H1 (cell line): Measurements from ENCODE around the gene ENDOV.

Source experiments
- CHD1 ChIP-seq: IDR thresholded peaks from 2 replicates; pipeline ENCODE4 v1.6.1; 2012; ENCODE audit warnings: low read depth, low read length, improper control_type of control experiment
- KDM1A ChIP-seq: fragments of 200-600, 300-600 bp; sonication (generic); IDR thresholded peaks from 2 replicates; pipeline ENCODE4 v1.7.1; 2016; ENCODE audit warnings: mild to moderate bottlenecking, low read length, borderline replicate concordance
- POLR2A ChIP-seq, 2 experiments: IDR thresholded peaks; 1 replicate in 1 of 2; 2 replicates in 1 of 2; pipeline ENCODE4 v1.6.1; 2011; ENCODE audit warnings: low read depth in 2 of 2, low read length in 2 of 2, mild to moderate bottlenecking in 2 of 2; ENCODE audit errors: control extremely low read depth in 1 of 2
- SP1 ChIP-seq: IDR thresholded peaks from 2 replicates; pipeline ENCODE4 v1.6.1; 2011; ENCODE audit warnings: low read depth, low read length
- TF ChIP-seq, protein P1 (sequence below), 3 experiments: IDR thresholded peaks; 1 replicate in 2 of 3; 2 replicates in 1 of 3; pipeline versions ENCODE4 v1.5.1 to v1.6.1; 2011; ENCODE audit warnings: low read length in 3 of 3, mild to moderate bottlenecking in 3 of 3, inconsistent platforms in 2 of 3, low read depth in 1 of 3, moderate library complexity in 1 of 3; ENCODE audit not compliant: insufficient read depth in 1 of 3; ENCODE audit errors: control extremely low read depth in 1 of 3

DNA sequence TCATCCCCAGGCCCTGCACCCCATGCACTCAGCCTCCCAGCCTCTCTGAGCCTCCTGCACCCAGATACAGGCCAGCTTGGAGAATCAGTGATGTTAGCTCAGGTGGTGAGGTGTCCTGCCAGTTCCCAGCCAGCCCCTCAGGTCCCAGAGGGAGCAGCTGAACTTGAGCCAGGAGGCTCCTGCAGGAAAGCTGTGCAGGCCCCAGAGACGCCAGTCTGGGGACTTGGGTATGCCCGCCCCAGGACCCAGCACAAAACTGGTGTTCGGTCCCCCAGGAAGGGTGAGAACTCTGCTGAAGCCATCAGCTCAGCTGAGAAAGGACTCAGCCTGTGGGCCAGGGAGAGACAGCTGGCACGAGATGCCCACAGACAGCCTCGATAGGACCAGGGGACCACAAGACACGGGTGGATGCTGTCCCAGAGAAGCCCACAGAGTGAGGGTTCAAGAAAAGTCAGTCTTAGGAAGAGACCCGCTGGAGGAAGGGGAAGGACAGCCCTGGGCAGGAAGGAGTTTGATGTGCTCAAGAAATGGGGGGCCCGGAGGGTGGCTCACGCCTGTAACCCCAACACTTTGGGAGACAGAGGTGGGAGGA is 11.0 kb downstream of the ENDOV start:
- no peak for TF ChIP-seq KDM1A
- no peak for TF ChIP-seq POLR2A (IDR thresholded peaks at IDR 0.05; ENCODE audit: control extremely low read depth in 1 of 2, low read depth in 2 of 2, low read length in 2 of 2)
- no peak for TF ChIP-seq SP1
- TF ChIP-seq, protein P1, sequence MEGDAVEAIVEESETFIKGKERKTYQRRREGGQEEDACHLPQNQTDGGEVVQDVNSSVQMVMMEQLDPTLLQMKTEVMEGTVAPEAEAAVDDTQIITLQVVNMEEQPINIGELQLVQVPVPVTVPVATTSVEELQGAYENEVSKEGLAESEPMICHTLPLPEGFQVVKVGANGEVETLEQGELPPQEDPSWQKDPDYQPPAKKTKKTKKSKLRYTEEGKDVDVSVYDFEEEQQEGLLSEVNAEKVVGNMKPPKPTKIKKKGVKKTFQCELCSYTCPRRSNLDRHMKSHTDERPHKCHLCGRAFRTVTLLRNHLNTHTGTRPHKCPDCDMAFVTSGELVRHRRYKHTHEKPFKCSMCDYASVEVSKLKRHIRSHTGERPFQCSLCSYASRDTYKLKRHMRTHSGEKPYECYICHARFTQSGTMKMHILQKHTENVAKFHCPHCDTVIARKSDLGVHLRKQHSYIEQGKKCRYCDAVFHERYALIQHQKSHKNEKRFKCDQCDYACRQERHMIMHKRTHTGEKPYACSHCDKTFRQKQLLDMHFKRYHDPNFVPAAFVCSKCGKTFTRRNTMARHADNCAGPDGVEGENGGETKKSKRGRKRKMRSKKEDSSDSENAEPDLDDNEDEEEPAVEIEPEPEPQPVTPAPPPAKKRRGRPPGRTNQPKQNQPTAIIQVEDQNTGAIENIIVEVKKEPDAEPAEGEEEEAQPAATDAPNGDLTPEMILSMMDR (IDR thresholded peaks at IDR 0.05; ENCODE audit: control extremely low read depth in 1 of 3, insufficient read depth in 1 of 3, low read depth in 1 of 3, low read length in 3 of 3), result no peak
- TF ChIP-seq CHD1, result no peak
